ENCODE data around the gene RANBP6. TPM values are rescaled to one million over a fixed set of nuclear protein-coding genes. Genes with fewer than 3 reads are reported as not detected.
"Not testable (repeated sequence)": the region's sequence is repeated elsewhere in the genome, so short reads cannot be mapped to it uniquely, and the experiment has no call there.

The RANBP6 gene
- total RNA-seq, 1 experiment from 2014 or later: 14.1 TPM

DNA sequence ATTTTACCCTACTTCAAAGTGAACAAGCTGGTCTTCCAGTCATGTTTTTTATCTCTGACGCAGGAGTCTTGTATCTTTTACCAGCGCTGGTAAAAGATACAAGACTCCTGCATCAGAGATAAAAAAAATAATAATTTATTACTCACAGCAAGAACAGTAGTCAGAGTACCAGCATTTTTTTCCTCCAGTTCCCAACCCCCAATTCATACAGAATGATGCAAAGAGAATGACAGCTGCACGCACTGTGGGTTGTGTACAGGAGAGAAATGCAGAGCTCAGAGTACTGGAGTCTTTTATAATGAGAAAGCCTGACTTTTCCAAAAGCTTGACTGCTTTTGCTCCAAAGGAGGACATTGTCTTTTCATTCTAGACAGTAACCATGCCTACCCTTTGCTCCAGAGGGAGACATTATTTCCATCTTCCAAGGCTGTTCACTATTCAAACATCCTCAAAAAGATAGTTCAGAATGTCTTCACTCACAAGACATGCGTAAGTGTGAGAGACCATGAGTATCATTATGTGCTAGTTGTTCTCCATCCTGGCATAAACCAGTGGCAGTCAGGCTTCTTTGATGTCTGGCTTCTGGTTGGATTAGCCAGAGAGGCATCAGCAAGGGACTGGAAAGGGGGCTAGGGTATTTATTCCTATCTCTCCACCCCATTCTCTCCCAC lies 14.3 kb upstream of the RANBP6 start:
- intact Hi-C loops (cut with micrococcal nuclease): no loop called here
- H3K4me2 ChIP-seq (ENCODE audit: low read length): 0 out of 2 replicates have a peak overlapping the region, but pooled peaks have one; percentile 17
- H3K79me2 ChIP-seq (ENCODE audit: low read length): no peaks in the 10 kb centered on the region
- H3K27ac ChIP-seq (ENCODE audit: low read length): no peak overlapping the region
- H3K36me3 ChIP-seq (ENCODE audit: low read depth, low read length): no peaks in the 10 kb centered on the region
- ChIA-PET POLR2A (ENCODE audit: unreplicated experiment) (interaction anchor here (0.6 kb wide), 1 partner anchor 169 kb away, joined by 3 read pairs; no protein-coding TSS in a partner anchor), CTCF (no interaction called here)
- peaks cover 7% of the 10 kb centered on the region; the same call in 1 of the 2 replicates for H3K4me1 ChIP-seq (ENCODE audit: insufficient read depth, low read length)
- no peak overlapping the region for H3K4me3 ChIP-seq (ENCODE audit: low read length)
- no peaks in the 10 kb centered on the region for H3K9me2 ChIP-seq (replicated peaks; ENCODE audit: low read length)
- no peaks in the 10 kb centered on the region for H3K27me3 ChIP-seq (ENCODE audit: low read length)
- no peak overlapping the region for H3K9ac ChIP-seq (ENCODE audit: low read length)
- H3F3A ChIP-seq (ENCODE audit: low read length, unreplicated experiment): no peaks in the 10 kb centered on the region
- no peaks in the 10 kb centered on the region for H3K9me3 ChIP-seq (ENCODE audit: low read length)
- no TSS peak for BruUV-seq (replicated peaks)
- no peaks in the 10 kb centered on the region for H4K20me1 ChIP-seq (ENCODE audit: low read length)
- peak overlapping the region; percentile 21; the same call in 1 of the 2 replicates for H2AFZ ChIP-seq (ENCODE audit: low read length)
- ATAC-seq (no peak), DNase-seq (no peak)
- no peak for TF ChIP-seq CTCF (conservative IDR thresholded peaks at IDR 0.05; ENCODE audit: low read depth, low read length)
- TF ChIP-seq EZH2 (IDR thresholded peaks at IDR 0.05; ENCODE audit: low read length, unreplicated experiment): no peak
- TF ChIP-seq EZH2phosphoT487 (IDR thresholded peaks at IDR 0.05; ENCODE audit: borderline replicate concordance, low read length): no peak

- no peak overlapping the region for H3K9ac ChIP-seq (ENCODE audit: low read length)
- H2AFZ ChIP-seq (ENCODE audit: low read length): peak overlapping the region; percentile 79
- no TSS peak for BruUV-seq (replicated peaks)
- intact Hi-C loops (cut with micrococcal nuclease): no loop called here
- no peaks in the 10 kb centered on the region for H3F3A ChIP-seq (ENCODE audit: low read length, unreplicated experiment)
- DNase-seq (peak; percentile 37), ATAC-seq (peak; percentile 53)
- H3K36me3 ChIP-seq (ENCODE audit: low read depth, low read length): no peaks in the 10 kb centered on the region
- H4K20me1 ChIP-seq (ENCODE audit: low read length): no peaks in the 10 kb centered on the region
- H3K4me3 ChIP-seq (ENCODE audit: low read length): no peak overlapping the region; the same call in 1 of the 2 replicates
- H3K27me3 ChIP-seq (ENCODE audit: low read length): no peaks in the 10 kb centered on the region
- no peaks in the 10 kb centered on the region for H3K9me3 ChIP-seq (ENCODE audit: low read length)
- CTCF ChIA-PET: interaction anchor here (0.6 to 1.0 kb wide), 2 partner anchors 30 to 561 kb away, joined by 4 read pairs; no protein-coding TSS in a partner anchor
- no peaks in the 10 kb centered on the region for H3K9me2 ChIP-seq (replicated peaks; ENCODE audit: low read length)
- TF ChIP-seq EZH2phosphoT487 (IDR thresholded peaks at IDR 0.05; ENCODE audit: borderline replicate concordance, low read length): no peak
- TF ChIP-seq CTCF (conservative IDR thresholded peaks at IDR 0.05; ENCODE audit: low read depth, low read length): peak; percentile 63
- no peaks in the 10 kb centered on the region for H3K4me1 ChIP-seq (ENCODE audit: insufficient read depth, low read length)
- no peak overlapping the region for H3K27ac ChIP-seq (ENCODE audit: low read length)
- no peaks in the 10 kb centered on the region for H3K79me2 ChIP-seq (ENCODE audit: low read length)
- peak overlapping the region; percentile 62; the same call in 1 of the 2 replicates for H3K4me2 ChIP-seq (ENCODE audit: low read length)
- POLR2A ChIA-PET (ENCODE audit: unreplicated experiment): interaction anchor here (0.7 kb wide), 1 partner anchor 8 kb away, joined by 3 read pairs; no protein-coding TSS in a partner anchor
Measured at GRCh38 chr9:6024035-6024554, 8.7 kb upstream of the RANBP6 start.

DNA sequence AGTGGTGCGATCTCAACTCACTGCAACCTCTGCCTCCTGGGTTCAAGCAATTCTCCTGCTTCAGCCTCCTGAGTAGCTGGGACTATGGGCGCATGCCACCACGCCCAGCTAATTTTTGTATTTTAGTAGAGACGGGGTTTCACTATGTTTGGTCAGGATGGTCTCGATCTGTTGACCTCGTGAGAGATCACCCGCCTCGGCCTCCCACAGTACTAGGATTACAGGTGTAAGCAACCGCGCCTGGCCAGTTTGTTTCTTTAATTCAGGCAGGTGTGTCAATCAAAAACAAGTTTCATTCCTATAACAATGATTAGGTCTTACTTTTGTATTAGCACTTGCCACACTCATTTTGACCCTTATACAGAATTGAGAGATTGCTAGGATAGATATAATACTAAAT lies 1.6 kb upstream of the RANBP6 start:
- H3F3A ChIP-seq (ENCODE audit: low read length, unreplicated experiment); H4K20me1 ChIP-seq (ENCODE audit: low read length); ATAC-seq; POLR2A ChIA-PET (ENCODE audit: unreplicated experiment); H3K9me3 ChIP-seq (ENCODE audit: low read length); H3K27me3 ChIP-seq (ENCODE audit: low read length); H3K27ac ChIP-seq (ENCODE audit: low read length); intact Hi-C loops (cut with micrococcal nuclease); H3K9ac ChIP-seq (ENCODE audit: low read length); H3K4me3 ChIP-seq (ENCODE audit: low read length); H2AFZ ChIP-seq (ENCODE audit: low read length); H3K9me2 ChIP-seq (replicated peaks; ENCODE audit: low read length); H3K4me2 ChIP-seq (ENCODE audit: low read length); CTCF ChIA-PET; BruUV-seq (replicated peaks); DNase-seq: not testable (repeated sequence)
- Histone ChIP-seq H3K36me3 (ENCODE audit: low read depth, low read length) (peaks cover 11% of the 10 kb centered on the region; the same call in 1 of the 2 replicates), H3K4me1 (ENCODE audit: insufficient read depth, low read length) (peaks cover 25% of the 10 kb centered on the region), H3K79me2 (ENCODE audit: low read length) (peaks cover 35% of the 10 kb centered on the region)

All from PC-3 (cell line).